ENCODE results near the gene SIX5.
A peak's percentile ranks its signal among the peaks of the same experiment; 100 is the strongest.
"Not testable (repeated sequence)": the region's sequence is repeated elsewhere in the genome, so short reads cannot be mapped to it uniquely, and the experiment has no call there.

The SIX5 gene

DNA sequence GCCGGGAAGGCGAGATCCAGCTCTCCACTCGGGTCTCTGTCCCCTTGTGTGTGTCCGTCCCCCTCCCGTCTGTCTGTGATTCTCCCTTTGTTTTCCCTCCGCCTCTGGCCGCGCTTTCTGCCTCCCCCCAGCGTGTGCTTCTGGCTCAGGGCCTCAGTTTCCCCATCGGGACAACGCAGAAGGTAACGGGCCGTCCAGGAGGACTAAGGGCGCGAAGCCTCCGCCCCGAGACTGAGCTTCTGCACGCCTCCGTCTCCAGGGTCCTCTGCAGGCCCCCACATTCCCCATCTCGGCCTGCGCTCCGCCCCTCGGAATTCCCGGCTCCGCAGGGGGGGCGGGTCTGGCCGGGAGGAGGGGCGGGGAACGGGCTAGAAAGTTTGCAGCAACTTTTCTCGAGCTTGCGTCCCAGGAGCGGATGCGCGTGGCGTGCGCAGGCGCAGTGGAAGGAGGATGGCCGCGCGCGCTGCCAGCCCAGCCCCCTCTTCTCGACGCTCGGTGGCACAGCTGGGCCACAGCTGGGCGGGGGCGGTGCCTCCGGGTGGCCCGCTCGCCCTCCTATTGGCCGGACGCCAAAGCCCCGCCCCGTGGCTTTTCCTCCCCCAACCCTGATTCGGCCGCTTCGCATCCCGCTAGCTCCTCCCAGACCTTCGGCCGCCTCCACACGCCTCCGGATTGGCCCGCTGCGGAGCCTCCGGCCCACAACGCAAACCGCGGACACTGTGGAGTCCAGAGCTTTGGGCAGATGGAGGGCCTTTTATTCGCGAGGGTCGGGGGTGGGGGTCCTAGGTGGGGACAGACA is at the start of gene SIX5:
Gene SIX5 (minus strand): TSS at position 269 of the 799 bp plus-strand sequence. CDS start 408 bp downstream, outside the sequence.
- peak; percentile 99 for DNase-seq (ENCODE audit: low spot score)

DNA sequence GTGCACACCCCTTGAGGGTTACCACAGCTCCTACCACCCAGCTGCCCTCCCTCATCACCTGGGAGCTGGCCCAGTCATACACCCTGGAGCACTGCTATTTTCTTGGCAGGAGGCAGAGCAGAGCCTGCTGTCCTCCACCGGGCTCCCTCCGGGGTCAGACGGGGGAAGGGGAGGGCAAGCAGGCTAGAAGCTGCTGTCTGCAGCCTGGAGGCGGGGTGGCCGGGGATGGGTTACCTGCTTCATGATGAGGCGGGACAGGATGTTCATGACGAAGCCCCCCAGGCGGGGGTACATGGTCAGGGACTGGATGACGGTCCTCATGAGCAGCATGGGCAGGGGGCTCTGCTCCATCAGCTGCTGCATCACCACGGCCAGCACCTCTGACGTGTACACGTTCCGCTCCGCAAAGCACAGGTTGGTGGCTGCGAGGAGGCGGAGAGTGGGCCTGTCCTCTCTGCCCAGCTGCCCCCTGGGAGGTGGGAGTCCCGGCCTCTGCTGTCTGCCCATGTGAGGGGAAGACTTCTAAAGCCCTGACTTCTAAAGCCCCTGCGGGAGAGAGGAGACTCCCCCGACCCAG is 48.8 kb upstream of the SIX5 start:
- no peak for DNase-seq (ENCODE audit: low spot score)

DNA sequence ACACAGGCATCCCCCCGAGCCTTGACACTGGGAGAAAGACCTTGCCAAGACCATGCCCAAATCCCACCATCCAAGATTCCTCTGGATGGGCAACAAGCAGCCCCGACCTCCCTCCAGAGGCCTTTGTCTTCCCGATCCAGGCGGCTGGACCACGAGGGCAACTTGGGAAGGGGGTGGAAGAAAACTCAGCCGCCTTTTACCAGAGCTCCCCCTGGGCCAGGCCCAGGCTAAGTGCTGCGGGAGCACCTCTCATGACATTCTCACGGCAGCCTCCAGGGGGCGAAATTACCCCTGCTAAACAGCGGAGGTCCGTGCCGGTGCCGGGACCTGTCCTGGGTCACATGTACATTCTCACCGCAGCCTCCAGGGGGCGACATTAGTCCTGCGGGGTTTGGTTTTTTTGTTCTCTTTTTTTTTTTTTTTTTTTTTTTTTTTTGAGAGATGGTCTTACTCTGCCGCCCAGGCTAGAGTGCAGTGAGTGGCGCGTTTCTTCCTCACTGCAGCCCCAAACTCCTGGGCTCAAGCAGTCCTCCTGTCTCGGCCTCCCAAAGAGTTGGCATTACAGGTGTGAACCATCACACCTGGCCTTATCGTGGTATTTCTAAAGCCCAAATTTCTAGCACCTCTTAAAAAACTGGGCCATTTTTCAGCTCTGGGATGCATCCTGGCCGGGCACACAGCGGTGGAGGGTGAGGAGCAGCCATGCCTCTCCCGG is 48.1 kb upstream of the SIX5 start:
- DNase-seq (ENCODE audit: low spot score) = peak; percentile 98

DNA sequence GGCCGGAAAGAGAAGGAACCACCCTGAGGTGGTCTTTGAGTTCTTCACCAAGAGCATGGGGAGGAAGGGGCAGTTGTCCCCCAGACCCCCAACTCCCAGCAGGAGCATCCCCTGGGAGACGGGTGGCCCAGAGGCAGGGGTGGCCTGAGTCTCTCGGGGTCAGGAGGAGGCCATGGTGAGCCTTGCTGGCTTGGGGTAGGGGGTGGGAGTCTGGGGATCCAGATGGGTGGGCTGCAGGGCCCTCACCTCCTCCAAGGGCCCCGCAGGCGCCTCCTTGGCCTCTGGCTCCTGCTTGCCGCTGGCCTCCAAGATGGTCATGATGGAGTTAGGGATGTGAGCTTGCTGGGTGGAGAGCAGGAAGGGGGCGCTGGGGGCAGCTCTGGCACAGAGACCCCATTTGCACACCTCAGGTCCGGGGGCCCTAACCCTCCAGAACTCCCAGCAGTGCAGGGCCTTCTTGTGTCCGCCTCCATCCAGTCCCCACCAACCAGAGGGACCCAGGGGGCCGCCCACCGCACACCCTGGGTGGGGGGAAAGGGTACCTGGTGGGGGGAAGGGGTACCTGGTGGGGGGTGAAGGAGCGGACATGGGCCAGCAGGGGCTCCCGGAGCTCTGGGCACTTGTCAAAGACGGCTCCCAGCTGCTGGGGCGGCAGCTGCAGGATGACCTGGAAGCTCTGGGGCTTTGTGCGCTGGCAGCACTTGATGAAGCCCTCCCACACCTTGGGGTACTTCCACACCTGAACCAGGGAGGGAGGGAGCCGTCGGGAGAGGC is 47.4 kb upstream of the SIX5 start:
- no peak for DNase-seq (ENCODE audit: low spot score)

DNA sequence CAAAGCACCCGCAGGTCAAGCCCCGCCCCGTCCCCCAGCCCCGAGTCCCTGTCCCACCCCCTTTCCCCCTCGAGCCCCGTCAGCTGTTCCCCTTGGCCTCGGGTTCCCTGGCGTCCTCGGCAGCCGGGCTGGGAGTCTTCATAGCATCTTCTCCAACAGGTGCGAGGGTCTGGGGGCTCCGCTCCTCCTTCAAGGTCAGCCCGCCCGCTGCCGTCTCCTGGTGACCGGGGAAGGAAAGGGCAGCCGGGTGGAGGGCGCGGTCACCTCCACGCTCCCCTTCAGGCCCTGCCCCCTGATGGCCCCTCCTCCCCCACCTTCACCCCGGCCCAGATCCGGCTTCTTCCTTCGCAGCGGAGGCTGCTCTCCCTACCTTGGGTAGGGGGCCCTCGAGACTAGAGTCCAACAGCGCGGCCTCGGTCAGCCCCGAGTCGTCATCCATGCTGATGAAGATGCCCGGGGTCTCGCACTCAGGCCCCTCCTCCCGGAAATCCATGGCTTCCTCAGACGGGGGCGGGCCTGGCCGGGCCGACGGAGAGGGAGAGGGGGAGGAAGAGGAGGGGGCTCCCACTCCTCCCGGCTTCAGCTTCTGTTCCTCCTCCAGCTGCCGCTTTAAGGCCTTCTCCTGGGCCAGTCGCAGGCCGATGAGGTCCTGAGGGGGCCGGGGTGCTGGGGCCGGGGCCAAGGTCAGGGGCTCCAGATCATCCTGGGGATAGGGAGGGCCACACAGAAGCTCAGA is 46.6 kb upstream of the SIX5 start:
- no peak for DNase-seq (ENCODE audit: low spot score)

DNA sequence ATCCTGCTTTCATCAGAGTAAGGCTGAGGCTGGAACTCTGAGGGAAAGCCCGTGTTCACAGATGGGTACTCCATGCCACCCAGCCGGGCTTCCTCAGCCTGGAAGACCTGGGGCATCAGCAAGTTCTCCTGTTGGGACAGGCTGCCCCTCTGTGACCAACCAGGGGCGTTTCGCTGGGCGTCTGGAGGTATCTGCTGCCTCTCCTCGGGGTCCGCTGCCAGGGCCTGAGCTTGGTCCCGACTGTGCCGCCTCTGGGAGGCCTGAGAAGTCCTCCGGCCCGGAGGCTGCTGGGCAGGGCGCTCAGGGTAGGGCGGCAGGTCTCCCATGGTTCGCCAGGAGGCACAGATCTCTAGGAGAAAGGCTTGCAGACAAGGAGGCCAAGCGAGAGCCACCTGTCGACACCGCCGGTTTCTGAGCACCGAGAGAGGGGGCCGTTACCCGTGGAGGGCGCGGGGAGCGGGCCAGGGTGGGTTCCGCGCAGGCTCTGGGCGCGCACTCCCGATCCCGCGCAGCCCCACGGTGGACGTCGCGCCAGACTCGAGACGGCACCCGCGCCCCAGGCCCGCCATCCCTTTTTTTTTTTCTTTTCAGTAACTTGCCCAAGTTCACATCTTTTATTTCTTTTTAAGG is 45.9 kb upstream of the SIX5 start, which contains the start of gene RSPH6A:
Gene RSPH6A (minus strand): TSS at position 458 of the 630 bp plus-strand sequence. CDS start 132 bp downstream, at position 326.
- DNase-seq (ENCODE audit: low spot score) = no peak

DNA sequence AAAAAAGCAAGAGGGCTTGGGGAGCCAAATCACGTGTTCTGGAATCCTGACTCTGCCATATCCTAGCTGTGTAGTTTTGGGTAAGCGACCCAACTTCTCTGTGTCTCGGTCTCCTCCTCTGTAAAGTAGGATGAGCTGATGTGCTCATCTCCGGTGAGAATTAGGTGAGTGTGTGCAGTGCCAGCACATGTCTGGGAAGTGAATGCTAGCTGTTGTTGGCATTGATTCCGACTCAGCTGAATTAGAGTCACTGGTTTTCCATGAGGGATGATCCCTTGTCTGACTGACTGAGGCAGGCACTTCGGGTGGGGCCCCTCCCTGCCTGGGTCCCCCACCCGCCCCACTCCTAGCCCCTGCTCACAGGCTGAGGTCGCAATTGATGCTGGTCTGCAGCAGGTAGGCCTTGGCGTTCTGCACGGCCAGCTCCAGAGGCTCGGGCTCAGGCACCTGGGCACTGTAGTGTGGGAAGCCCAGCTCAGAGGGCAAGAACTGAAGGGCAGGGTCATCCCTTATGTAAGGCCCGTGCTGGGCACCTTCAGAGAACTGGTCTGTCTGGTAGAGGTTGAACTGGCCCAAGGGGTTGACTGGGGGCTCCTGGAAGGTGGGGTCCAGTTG is 45.2 kb upstream of the SIX5 start:
- no peak for DNase-seq (ENCODE audit: low spot score)

DNA sequence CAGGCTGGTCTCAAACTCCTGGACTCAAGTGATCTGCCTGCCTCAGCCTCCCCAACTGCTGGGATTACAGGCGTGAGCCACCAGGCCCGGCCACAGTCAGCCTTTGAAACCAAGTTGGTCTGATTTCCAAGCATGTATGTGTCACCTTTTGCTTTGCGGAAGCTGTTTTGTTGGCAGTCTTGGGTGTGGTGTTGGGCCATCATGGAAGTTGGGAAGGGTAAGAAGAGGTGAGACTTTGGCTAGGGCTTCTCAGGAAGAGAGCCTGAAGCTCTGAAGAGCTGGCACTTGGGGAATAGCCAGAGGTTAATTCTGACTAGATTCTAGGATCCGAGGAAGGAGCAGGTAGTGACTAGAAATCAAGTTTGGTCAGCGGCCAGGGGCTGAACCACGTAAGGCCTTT is 43.2 kb upstream of the SIX5 start:
- no peak for DNase-seq (ENCODE audit: low spot score)

DNA sequence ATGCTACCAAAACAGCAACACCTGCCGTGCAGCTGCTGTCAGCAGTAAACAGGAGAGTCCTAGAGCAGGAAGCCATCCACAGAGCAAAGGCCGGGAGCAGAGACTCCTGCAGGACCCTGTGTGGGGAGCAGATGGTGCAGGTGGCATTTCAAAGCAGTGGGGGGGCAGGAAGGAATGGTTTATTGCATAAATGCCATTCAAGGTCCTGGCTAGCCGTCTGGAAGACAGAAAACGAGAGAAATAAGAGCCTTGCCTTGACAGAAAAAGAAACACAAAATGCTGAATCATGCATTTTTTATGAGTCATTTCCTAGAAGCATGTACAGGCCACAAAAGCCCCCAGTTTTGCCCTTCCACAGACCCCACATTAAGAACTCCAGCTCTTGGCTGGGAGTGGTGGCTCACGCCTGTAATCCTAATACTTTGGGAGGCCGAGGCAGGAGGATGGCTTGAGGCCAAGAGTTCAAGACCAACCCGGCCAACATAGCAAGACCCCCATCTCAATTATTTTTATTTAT is 40.6 kb upstream of the SIX5 start:
- DNase-seq (ENCODE audit: low spot score) = peak; percentile 40

DNA sequence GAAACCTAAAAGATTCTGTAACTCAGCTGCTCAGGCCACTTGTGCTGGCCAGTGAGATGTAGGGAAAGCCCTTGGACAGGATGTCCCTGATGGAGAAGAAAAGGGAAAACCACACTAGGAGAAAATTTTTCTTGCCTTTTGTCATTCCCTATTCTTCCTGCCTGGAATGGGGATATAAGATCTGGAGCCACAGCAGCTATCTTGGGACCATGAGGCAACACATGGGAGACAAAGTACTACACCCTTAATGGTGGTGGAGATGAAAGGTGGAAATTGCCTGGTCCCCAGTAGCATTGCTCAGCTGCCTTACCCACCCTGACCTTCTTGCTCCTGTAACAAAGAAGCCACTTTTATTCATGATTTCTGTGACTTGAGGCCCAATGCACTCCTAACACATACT is 36.7 kb upstream of the SIX5 start:
- no peak for DNase-seq (ENCODE audit: low spot score)

DNA sequence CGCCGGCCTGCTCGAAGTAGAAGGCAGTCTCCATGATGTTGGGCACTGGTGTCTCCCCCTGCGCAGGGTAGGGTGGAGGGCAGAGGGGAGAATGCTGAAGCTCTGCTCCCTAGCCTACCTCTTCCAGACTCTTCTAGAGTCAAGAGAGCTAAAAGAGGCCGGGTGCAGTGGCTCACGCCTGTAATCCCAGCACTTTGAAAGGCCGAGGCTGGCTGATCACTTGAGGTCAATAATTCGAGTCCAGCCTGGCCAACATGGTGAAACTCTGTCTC is 35.8 kb upstream of the SIX5 start:
- DNase-seq (ENCODE audit: low spot score) = no peak

DNA sequence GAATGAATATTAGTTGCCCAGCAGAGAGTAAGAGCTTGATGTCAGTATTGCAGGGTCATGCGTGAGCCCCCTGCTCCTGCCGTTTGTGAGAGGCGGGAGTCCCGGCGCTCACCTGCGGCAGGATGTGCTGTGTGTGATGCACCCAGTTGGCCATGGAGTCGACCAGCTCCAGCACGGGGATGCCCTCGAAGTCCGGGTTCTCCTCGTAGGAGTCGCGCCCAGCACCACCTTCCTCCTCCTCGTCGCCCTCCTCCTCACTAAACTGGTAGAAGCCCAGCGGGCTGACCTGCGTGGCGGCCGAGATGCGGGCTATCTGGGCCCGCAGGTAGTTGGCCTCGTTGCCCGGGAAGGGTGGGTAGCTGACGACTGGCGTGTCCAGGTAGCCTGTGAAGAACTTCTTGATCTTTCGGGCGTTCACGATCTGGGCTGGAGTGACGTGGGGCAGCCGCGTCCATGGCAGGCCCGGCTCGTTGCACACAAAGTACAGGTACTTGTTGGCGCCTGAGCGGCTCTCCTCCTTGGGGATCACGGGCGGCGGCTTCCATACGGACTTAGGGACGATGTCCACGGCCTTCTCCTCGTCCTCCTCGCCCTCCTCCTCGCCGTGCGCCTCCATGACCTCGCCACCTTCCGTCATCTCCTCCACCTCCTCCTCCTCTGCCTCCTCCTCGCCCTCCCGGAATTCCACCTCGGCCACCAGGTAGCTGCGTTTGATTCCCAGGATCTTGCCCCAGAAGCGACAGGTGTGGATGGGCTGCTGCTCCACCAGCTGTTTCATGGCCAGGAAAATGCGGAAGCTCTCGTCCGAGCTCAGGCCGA is 35.3 kb upstream of the SIX5 start:
- DNase-seq (ENCODE audit: low spot score) = no peak

DNA sequence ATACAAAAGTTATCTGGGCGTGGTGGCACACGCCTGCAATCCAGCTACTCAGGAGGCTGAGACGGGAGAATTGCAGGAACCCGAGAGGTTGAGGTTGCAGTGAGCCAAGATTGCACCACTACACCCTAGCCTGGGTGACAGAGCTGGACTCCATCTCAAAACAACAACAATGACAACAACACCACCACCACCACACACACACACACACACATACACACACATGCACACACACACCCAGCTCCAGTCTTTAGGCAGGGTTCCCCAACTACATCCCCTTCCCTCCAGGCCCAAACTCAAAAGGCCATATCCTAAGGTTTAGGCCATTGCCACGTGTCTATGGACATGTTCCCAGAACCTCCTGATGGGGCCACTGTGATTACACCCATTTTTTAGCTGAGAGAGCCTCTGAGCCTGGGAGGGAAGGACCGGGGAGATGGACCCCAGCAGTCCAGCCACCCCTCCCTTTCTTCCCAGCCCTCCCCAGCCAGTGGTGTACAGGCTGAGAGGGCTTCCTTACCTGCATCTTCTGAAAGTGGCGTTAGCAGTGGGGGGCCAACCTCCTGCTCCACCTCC is 32.6 kb upstream of the SIX5 start:
- DNase-seq (ENCODE audit: low spot score) = no peak

DNA sequence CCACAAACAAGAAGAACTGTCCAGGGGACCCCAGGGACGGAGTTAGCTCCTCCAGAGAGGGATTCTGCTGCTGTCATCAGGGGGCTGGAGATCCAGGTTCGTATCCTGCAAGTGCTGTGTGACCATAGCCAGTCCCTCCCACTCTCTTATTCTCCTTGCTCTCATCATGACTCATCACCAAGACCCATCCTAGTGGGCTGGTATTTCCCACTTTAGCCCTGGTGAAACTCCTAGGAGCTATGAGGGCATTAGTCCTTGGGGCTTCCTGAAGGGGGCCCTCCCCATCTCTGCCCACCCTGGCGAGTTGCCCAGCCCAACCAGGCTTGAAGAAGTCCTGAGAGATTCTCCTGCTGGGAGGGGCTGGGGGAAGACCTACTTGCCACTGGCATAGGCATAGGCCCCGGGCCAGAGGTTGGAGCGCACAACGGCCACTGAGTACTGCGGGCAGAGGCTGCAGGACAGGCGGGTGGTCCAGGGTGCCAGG is 31.1 kb upstream of the SIX5 start:
- DNase-seq (ENCODE audit: low spot score) = peak; percentile 52

DNA sequence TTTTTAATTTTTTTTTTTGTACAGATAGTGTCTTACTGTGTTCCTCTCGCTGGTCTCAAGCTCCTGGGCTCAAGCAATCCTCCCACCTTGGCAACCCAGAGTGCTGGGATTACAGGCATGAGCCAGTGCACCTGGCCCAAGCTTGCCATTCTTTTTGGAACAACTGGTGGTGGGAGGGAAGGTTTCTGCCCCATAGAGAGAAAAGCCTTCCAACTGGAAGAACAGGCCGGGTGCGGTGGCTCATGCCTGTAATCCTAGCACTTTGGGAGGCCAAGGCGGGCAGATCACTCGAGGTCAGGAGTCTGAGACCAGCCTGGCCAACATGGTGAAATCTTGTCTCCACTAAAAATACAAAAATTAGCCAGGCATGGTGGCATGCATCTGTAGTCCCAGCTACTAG is 30.5 kb upstream of the SIX5 start:
- DNase-seq (ENCODE audit: low spot score) = not testable (repeated sequence)

DNA sequence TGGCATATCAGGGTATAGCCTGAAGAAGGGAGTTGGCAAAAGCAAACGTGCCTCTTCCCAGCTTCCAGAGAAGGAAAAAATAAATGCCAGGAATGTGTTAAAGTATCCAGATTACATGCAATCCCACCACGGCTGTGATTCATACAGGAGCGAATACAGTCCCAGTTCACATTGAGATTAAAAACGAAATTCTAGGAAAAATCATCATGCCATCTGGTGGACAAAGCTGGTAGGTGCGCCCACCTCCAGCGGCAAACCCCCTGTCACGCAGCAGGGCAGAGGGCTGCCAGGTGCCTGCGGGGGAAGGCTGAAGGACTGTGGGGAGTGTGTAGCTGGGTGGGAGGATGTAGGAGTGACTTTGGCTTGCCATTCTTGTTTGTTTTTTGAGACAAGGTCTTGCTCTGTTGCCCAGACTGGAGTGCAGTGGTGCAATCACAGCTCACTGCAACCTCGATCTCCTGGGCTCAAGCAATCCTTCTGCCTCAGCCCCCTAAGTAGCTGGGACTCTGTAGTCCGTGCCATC is 30.0 kb upstream of the SIX5 start:
- peak; percentile 90 for DNase-seq (ENCODE audit: low spot score)

DNA sequence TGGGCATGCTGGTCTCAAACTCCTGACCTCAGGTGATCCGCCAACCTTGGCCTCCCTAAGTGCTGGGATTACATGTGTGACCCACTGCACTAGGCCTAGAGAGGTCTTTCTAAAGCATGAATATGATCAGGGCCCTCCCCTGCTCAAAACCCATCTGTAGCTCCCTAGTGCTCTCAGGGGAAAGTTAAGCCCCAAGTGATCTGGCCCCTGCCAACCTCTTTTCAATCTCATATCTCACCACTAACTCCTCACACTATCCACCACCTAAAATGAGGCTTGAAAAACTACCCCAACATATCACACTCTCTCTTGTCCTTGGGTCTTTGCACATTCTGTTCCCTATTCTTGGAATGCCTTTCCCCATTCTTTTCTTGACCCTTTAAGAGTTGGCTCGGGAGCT is 25.6 kb upstream of the SIX5 start:
- DNase-seq (ENCODE audit: low spot score) = no peak

DNA sequence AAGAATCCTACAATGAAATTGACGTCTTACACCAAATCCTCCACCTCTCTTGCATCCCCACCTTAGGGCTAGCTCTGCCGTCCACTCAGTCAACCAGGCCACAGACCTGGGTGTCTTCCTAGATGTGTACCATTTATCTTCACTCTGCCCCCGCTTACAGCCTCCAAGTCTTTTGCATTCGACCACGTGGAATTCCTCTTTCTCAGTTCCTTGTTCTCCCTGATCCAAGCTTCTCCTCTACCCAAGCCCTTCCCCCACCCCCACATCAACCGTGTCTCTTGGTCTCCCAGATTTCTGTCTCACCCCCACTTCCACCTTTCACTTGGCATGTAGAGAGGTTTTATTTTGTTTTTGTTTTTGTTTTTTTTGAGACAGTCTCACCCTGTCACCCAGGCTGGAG is 24.8 kb upstream of the SIX5 start:
- DNase-seq (ENCODE audit: low spot score) = no peak

DNA sequence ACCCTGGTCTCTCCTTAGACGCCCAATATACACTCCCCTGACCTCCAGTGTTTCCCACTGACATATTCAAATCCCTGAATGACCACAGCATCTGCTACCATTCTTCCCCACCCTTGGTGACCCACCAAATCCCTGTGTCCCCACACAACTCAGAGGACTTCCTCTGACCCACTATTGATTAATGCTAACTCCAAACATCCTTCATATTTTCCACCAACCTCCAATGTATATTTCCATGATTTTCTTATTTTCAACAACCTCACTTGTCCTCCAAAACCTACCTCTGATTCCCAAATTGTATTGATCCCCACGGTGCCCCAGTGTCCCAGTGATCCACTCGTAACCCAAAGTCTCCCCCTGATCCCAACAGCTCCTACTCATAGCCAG is 24.1 kb upstream of the SIX5 start:
- no peak for DNase-seq (ENCODE audit: low spot score)
